Left forelimb (tissue), 1 donor: ENCODE measurements around the gene C1QTNF12.
A peak's percentile ranks its signal among the peaks of the same experiment; 100 is the strongest.

Source experiments
- DNase-seq: peaks from one replicate; pipeline ENCODE4 v3.0.0-alpha.2; 2018; ENCODE audit warnings: low spot score

Gene C1QTNF12

GRCh38 chr1:1213345-1214265 is 32.9 kb downstream of the C1QTNF12 start, which contains the start of gene TNFRSF4:
TNFRSF4 (minus strand) TSS chr1:1214153; CDS start chr1:1214127, 26 bp downstream.
- no peak for DNase-seq

DNA sequence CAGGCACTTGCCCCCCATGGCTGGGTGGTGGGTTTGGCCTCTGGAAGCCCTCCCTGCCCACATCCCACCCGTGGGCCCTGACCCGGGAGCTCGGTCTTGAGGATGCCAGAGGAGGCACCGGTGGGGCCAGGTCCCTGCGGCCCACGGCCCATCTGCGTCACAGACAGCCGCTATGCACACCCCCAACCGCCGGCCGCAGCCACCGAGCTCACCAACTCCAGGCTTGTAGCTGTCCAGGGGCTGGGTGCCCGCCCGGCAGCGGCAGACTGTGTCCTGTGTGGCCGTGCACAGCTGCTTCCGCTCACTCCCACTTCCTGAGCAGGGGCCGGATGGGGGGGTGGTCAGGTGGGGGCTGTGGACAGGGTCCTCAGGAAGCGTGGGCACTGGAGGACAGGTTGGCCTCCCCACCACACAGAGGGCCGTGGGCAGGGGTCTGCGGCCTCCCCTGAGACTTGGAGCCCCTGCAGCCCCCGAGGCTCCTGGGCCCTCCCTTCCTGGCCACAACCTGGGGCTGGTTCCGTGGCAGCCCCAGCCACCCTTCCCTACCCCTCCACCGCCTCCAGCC is 33.7 kb downstream of the C1QTNF12 start:
- DNase-seq = no peak

- DNase-seq = no peak
Measured at GRCh38 chr1:1211541-1212441, 34.7 kb downstream of the C1QTNF12 start.

- peak; percentile 60 for DNase-seq
Measured at GRCh38 chr1:1210726-1211540, 35.6 kb downstream of the C1QTNF12 start.

GRCh38 chr1:1208713-1209433 is 37.6 kb downstream of the C1QTNF12 start:
- peak; percentile 66 for DNase-seq

DNA sequence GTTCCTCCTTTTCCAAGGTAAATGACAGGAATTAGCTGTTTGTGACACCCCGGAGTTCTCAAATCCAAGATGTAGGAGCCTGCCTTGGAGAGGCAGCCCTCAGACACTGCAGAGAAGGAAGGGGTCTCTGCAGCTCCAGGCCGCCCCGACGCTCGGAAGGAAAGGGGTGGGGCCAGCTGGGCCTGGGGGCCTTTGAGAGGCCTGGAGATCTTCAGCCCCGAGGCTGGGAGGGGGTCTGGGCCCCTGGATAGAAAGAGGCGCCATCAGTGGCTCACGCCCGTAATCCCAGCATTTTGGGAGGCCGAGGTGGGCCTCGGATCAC is 39.0 kb downstream of the C1QTNF12 start:
- no peak for DNase-seq

DNA sequence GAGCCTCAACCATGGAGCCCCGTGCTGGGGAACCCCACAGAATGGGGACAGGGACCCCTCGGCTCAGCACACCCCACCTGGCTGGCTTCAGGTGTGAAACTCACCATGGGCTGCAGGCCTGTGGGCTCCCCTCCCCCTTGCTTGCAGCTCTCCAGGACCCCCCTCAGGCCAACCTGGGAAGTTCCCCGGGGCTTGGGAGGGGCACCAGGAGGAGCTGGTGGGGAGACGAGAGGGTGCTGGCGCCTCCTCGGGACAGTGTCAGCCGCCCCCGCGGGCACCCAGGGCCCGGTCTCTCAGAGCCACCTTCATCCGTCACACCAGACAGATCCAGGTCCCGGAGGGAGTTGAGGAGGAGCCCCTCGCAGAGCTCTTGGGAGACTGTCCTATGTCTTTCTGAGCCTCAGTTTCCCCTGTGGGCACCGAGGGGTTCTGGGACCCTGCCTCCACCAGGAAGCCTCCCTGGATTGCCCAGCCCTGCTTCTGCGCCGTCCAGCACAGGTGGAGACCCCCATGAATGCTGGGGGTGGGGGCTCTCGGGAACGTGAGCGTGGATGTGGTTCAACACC is 39.5 kb downstream of the C1QTNF12 start:
- DNase-seq = no peak

GRCh38 chr1:1206376-1206965 is 40.1 kb downstream of the C1QTNF12 start, which contains the start of gene TNFRSF18:
TNFRSF18 (minus strand) TSS chr1:1206592; CDS start chr1:1206571, 21 bp downstream.
- DNase-seq = no peak

- no peak for DNase-seq
Measured at GRCh38 chr1:1205769-1206375, 40.6 kb downstream of the C1QTNF12 start.

GRCh38 chr1:1204998-1205768 is 41.3 kb downstream of the C1QTNF12 start:
- no peak for DNase-seq

- no peak for DNase-seq
Measured at GRCh38 chr1:1204425-1204920, 42.0 kb downstream of the C1QTNF12 start.

- no peak for DNase-seq
Measured at GRCh38 chr1:1203561-1204424, 42.7 kb downstream of the C1QTNF12 start.

DNA sequence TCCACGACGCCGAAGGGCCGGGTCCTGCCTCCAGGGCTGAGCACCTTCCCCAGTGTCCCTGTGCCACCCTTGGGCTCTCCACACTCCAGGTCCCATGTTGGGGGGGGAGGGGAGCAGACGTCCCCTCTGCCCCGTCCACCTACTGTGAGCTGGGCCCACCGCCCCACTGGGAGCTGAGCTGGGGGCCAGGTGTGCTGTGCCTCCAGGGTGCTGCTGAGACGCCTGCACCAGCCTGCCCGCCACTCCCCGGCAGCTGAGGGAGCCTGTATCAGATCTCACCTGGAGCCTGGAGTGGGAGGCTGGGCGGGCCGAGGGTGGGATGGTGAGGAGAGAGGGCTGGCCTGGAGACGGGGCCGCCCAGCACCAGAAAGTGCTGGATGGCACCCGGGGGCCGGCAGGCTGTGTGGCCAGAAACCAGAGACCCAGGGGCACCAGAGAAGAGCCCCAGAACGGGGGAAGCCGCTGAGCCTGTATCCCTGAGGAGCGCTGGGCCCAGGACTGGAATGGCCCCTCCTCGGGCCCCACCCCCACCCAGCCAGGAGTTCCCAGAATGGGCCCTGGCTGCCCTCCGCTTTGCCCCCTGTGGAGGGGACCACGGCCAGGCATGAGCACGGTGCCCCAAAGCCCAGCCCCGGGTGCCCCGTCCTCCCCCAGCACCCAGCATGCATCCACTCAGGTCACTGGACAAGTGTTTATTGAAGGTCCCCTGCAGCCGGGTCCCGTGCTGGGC is 43.5 kb downstream of the C1QTNF12 start:
- no peak for DNase-seq

DNA sequence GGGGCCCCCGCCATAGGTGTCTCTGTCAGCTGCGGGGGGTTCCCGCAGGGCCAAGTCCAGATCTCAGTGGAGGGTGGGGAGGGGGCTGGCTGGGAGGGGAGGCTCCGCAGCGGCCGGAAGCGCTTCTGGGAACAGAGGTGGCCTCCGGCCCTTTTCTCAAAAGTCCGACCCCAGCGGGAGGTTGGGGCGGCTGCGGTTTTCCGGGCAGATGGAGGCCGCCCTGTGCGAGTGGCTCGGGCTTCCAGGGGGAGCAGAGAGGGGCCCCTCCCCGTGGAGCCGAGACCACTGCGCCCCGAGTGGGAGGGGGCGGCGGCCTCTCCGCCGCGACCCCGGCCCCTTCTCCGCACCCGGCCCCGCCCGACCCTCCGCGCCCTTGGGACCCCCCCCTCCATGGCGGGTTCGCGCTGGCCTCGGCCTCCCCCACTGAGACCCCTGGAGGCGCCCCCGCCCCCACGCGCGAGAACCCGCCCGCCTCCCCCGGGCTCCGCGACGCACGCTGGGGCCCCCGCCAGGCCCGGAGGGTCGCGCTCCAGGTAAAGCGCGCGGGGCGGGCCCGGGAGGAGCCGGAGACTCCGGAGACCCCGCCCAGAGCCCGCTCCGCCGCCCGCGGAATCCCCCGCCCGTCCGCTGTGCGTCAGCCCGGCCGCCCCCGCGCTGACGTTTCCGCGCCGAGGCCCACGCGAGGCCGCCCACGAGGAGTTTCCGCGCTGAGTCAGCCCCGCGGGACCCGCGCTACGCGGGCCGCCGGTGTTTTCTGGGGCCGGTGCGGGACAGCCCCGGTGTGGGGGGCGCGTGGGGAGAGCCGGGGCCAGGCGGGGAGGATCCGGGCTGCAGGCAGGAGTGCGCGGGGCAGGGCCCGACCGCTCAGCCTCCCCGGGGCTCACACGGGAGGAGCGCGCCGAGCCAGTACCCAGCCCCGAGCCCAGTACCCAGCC is 45.4 kb downstream of the C1QTNF12 start:
- no peak for DNase-seq

DNA sequence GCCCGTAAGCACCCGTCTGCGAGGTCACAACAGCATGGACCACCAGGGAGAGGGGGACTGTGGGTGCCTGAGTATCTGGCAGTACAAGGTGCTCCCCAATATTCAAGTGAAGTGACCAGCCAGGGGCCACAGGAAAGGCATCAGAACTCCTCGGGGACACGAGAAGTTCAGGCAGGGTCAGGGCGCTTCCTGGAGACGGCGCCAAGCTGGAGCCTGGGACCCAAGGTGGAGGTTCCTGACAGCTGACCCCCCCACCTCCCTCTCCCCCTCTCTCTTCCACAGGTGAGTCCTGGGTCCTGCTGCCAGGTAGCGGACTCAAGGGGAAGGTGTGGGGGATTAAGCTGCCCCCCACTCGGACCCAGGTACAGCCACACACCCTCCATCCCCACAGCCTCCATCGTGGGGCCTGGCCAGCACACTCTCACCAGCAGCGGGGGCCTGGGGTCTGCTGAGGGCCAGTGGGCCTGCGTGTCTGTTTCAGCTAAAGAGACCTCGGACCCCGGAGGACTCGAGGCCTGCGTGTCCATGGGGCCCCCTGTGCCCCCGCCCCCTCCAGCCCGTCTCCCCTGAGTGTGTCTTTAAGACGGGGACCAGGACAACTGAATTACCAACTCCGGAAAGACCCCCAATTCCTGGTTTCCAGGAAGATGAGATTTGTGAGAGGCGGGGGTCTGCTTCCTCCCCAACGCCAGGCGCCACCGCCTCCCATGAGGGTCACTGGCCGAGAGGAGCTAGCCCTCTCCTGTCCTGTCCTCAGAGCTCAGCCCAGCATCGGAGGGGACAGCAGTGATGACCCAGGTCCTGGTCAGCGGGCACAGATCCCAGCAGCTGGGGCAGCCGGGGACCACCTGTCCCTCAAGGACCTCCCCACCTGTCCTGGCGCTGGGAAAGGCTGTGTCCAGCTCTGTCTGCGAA is 46.3 kb downstream of the C1QTNF12 start:
- DNase-seq = no peak
